GM12892 (cell line): ENCODE results near the gene FAM222B.

Experiments
- POLR2A ChIP-seq: IDR thresholded peaks from 2 replicates; pipeline ENCODE4 v1.6.1; 2011; ENCODE audit warnings: low read depth, low read length, control low read depth
- POLR2AphosphoS5 ChIP-seq: IDR thresholded peaks from 2 replicates; pipeline ENCODE4 v1.6.1; 2011; ENCODE audit warnings: low read depth, low read length, control low read depth
- TAF1 ChIP-seq: IDR thresholded peaks from 2 replicates; pipeline ENCODE4 v1.6.1; 2011; ENCODE audit warnings: low read depth, mild to moderate bottlenecking, control low read depth, low read length, borderline replicate concordance

GRCh38 chr17:28854457-28855335, 12.1 kb upstream of the FAM222B start, which contains the start of gene ERAL1:
- TF ChIP-seq POLR2AphosphoS5 (peak; percentile 79), POLR2A (peak; percentile 88), TAF1 (peak; percentile 92)
